ENCODE data around the gene MAD1L1.

DNA sequence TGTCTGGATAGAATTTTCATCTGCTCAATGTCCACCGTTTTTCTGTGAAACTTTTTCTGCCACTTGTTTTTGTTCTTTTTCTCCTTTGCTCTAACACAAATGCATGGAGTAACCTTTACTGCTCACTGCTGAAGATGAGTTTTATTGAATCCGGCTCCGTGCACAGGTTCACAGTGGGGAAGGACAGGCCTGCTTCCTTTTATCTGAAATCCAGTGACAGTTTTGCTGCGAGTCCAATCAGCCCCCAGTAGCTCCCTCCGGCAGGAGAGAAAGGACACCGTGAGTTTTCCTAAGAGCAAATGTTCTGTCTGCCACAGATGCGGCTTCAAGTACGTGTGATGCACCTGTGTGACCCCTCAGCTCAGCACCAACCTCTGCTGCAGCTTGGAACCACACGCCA, 246.8 kb downstream of the MAD1L1 start:
- TF ChIP-seq, protein P1, sequence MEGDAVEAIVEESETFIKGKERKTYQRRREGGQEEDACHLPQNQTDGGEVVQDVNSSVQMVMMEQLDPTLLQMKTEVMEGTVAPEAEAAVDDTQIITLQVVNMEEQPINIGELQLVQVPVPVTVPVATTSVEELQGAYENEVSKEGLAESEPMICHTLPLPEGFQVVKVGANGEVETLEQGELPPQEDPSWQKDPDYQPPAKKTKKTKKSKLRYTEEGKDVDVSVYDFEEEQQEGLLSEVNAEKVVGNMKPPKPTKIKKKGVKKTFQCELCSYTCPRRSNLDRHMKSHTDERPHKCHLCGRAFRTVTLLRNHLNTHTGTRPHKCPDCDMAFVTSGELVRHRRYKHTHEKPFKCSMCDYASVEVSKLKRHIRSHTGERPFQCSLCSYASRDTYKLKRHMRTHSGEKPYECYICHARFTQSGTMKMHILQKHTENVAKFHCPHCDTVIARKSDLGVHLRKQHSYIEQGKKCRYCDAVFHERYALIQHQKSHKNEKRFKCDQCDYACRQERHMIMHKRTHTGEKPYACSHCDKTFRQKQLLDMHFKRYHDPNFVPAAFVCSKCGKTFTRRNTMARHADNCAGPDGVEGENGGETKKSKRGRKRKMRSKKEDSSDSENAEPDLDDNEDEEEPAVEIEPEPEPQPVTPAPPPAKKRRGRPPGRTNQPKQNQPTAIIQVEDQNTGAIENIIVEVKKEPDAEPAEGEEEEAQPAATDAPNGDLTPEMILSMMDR (conservative IDR thresholded peaks at IDR 0.05; ENCODE audit: low read length), result no peak
- no peak for TF ChIP-seq EZH2phosphoT487 (IDR thresholded peaks at IDR 0.05; ENCODE audit: borderline replicate concordance, low read depth, low read length)

All from OCI-LY7 (cell line).